ENCODE measurements around the gene MYH3. TPM values are rescaled to one million over a fixed set of nuclear protein-coding genes. Genes with fewer than 3 reads are reported as not detected.
A peak's percentile ranks its signal among the peaks of the same experiment; 100 is the strongest.

Gene MYH3
- total RNA-seq, 6 experiments from 2014 or later = 0.28 to 1.5 (median 0.50) TPM

- Mint-ChIP-seq H3K27ac (peak overlapping the region; percentile 20; the same call in 1 of the 2 replicates), H3K4me3 (0 out of 2 replicates have a peak overlapping the region, but pooled peaks have one; percentile 14), H3K4me1 (ENCODE audit: low read depth) (peaks cover 19% of the 10 kb centered on the region), H3K36me3 (ENCODE audit: low read depth) (no peaks in the 10 kb centered on the region), H3K9me3 (no peaks in the 10 kb centered on the region), H3K27me3 (ENCODE audit: insufficient read depth) (peaks cover 3% of the 10 kb centered on the region; the same call in 1 of the 2 replicates)
- no peak for TF ChIP-seq CTCF (IDR thresholded peaks at IDR 0.05)
- DNase-seq = no peak
These were observed 34.3 kb downstream of the MYH3 start for GRCh38 chr17:10622617-10623485.

GRCh38 chr17:10621397-10621796 is 35.7 kb downstream of the MYH3 start:
- Mint-ChIP-seq H3K4me3 (no peak overlapping the region), H3K36me3 (ENCODE audit: low read depth) (no peaks in the 10 kb centered on the region), H3K4me1 (ENCODE audit: low read depth) (peaks cover 24% of the 10 kb centered on the region), H3K27ac (no peak overlapping the region), H3K27me3 (ENCODE audit: insufficient read depth) (peaks cover 3% of the 10 kb centered on the region; the same call in 1 of the 2 replicates), H3K9me3 (no peaks in the 10 kb centered on the region)
- no peak for DNase-seq
- no peak for TF ChIP-seq CTCF (IDR thresholded peaks at IDR 0.05)

GRCh38 chr17:10620823-10621222 is 36.3 kb downstream of the MYH3 start:
- no peaks in the 10 kb centered on the region for H3K36me3 Mint-ChIP-seq (ENCODE audit: low read depth)

GRCh38 chr17:10618202-10618635 is 38.9 kb downstream of the MYH3 start:
- TF ChIP-seq CTCF (IDR thresholded peaks at IDR 0.05) = peak; percentile 92
- peak; percentile 57 for DNase-seq
- 0 out of 2 replicates have a peak overlapping the region, but pooled peaks have one; percentile 15 for H3K4me3 Mint-ChIP-seq
- H3K36me3 Mint-ChIP-seq (ENCODE audit: low read depth) = no peaks in the 10 kb centered on the region
- no peak overlapping the region for H3K27ac Mint-ChIP-seq
- H3K9me3 Mint-ChIP-seq = no peaks in the 10 kb centered on the region
- peaks cover 36% of the 10 kb centered on the region for H3K4me1 Mint-ChIP-seq (ENCODE audit: low read depth)
- H3K27me3 Mint-ChIP-seq (ENCODE audit: insufficient read depth) = peaks cover 2% of the 10 kb centered on the region; the same call in 1 of the 2 replicates

More at GRCh38 chr17:10620823-10621222, 36.3 kb downstream of the MYH3 start:
- TF ChIP-seq CTCF (IDR thresholded peaks at IDR 0.05) = no peak
- no peak overlapping the region for H3K4me3 Mint-ChIP-seq
- H3K4me1 Mint-ChIP-seq (ENCODE audit: low read depth) = peaks cover 24% of the 10 kb centered on the region
- no peaks in the 10 kb centered on the region for H3K9me3 Mint-ChIP-seq
- H3K27ac Mint-ChIP-seq = no peak overlapping the region
- peaks cover 2% of the 10 kb centered on the region; the same call in 1 of the 2 replicates for H3K27me3 Mint-ChIP-seq (ENCODE audit: insufficient read depth)
- no peak for DNase-seq

GRCh38 chr17:10617120-10617505 is 40.0 kb downstream of the MYH3 start:
- H3K4me3 Mint-ChIP-seq = no peak overlapping the region
- DNase-seq = no peak
- H3K9me3 Mint-ChIP-seq = no peaks in the 10 kb centered on the region

More at GRCh38 chr17:10617120-10617505, 40.0 kb downstream of the MYH3 start:
- peaks cover 2% of the 10 kb centered on the region; the same call in 1 of the 2 replicates for H3K27me3 Mint-ChIP-seq (ENCODE audit: insufficient read depth)
- H3K36me3 Mint-ChIP-seq (ENCODE audit: low read depth) = no peaks in the 10 kb centered on the region
- no peak overlapping the region for H3K27ac Mint-ChIP-seq
- H3K4me1 Mint-ChIP-seq (ENCODE audit: low read depth) = peaks cover 33% of the 10 kb centered on the region
- no peak for TF ChIP-seq CTCF (IDR thresholded peaks at IDR 0.05)

Data from HFFc6 (cell line).